ENCODE measurements around the gene TEX19.
"Not testable (repeated sequence)": the region's sequence is repeated elsewhere in the genome, so short reads cannot be mapped to it uniquely, and the experiment has no call there.

The TEX19 gene

GRCh38 chr17:82356845-82357355 is 2.1 kb upstream of the TEX19 start:
- DNase-seq: no peak

GRCh38 chr17:82357394-82357793 is 1.7 kb upstream of the TEX19 start:
- DNase-seq: no peak

GRCh38 chr17:82359451-82360074 is 516 bp downstream of the TEX19 start:
- not testable (repeated sequence) for DNase-seq

- no peak for DNase-seq
Measured at GRCh38 chr17:82361885-82362633, 3.0 kb downstream of the TEX19 start.

- DNase-seq: no peak
Measured at GRCh38 chr17:82365606-82366295, 6.7 kb downstream of the TEX19 start.

GRCh38 chr17:82366749-82367148 is 7.7 kb downstream of the TEX19 start:
- DNase-seq: no peak

GRCh38 chr17:82367724-82368524 is 8.9 kb downstream of the TEX19 start:
- no peak for DNase-seq

GRCh38 chr17:82369211-82369610 is 10.2 kb downstream of the TEX19 start:
- DNase-seq: no peak

GRCh38 chr17:82370471-82371332 is 11.7 kb downstream of the TEX19 start:
- DNase-seq: no peak

GRCh38 chr17:82371333-82372248 is 12.5 kb downstream of the TEX19 start, which contains the start of gene UTS2R:
TSS of gene UTS2R (plus strand) at chr17:82371765. CDS start at chr17:82374325, 2,560 bp downstream.
- no peak for DNase-seq

- DNase-seq: no peak
Measured at GRCh38 chr17:82372249-82373071, 13.4 kb downstream of the TEX19 start.

- DNase-seq: not testable (repeated sequence)
Measured at GRCh38 chr17:82373072-82373452, 14.0 kb downstream of the TEX19 start.

GRCh38 chr17:82373731-82374625 is 14.9 kb downstream of the TEX19 start:
- no peak for DNase-seq

GRCh38 chr17:82374626-82375331 is 15.7 kb downstream of the TEX19 start:
- no peak for DNase-seq

GRCh38 chr17:82375359-82376041 is 16.5 kb downstream of the TEX19 start:
- no peak for DNase-seq

GRCh38 chr17:82376042-82376730 is 17.1 kb downstream of the TEX19 start:
- DNase-seq: no peak
